ENCODE data around the gene UNCX. TPM values are rescaled to one million over a fixed set of nuclear protein-coding genes. Genes with fewer than 3 reads are reported as not detected.
A peak's percentile ranks its signal among the peaks of the same experiment; 100 is the strongest.

Gene UNCX
- total RNA-seq, 1 experiment from 2014 or later: not detected

DNA sequence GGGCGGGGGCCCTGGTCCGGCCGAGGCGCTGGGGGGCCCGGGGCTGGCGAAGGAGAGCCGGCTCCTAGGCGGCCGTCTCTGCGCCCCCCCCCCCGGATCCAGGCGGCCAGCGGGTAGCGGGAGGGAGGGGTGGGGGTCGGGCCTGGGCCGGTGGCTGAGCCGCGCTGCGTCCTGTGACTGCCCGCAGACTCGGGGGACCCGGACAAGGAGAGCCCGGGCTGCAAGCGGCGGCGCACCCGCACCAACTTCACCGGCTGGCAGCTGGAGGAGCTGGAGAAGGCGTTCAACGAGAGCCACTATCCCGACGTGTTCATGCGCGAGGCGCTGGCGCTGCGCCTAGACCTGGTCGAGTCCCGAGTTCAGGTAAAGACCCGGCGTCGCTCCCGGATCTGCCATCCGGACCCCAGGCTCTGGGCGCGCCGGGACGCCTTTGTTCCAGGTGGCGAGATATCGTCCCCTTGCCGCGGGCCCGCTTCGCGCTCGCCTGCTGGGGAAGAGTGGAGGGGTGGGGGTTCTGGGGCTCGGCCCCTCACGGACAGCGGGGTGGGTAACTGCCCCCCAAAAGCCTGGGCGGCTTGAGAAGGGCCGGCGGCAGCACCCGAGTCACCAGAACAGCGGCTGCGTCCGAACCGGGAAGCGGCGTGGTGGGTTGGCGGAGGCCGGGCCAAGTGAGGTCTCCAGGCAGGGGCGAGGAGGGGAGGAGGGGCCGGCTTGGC lies 819 bp downstream of the UNCX start:
- H3K4me3 ChIP-seq (ENCODE audit: insufficient read depth, low read depth, low read length): no peak overlapping the region; the same call in 1 of the 2 replicates
- H3K36me3 ChIP-seq (replicated peaks; ENCODE audit: control insufficient read depth, insufficient read depth, low read length): no peaks in the 10 kb centered on the region
- DNase-seq: peak; percentile 83
- H3K27me3 ChIP-seq (ENCODE audit: control insufficient read depth, insufficient read depth, low read length): peaks cover 90% of the 10 kb centered on the region

DNA sequence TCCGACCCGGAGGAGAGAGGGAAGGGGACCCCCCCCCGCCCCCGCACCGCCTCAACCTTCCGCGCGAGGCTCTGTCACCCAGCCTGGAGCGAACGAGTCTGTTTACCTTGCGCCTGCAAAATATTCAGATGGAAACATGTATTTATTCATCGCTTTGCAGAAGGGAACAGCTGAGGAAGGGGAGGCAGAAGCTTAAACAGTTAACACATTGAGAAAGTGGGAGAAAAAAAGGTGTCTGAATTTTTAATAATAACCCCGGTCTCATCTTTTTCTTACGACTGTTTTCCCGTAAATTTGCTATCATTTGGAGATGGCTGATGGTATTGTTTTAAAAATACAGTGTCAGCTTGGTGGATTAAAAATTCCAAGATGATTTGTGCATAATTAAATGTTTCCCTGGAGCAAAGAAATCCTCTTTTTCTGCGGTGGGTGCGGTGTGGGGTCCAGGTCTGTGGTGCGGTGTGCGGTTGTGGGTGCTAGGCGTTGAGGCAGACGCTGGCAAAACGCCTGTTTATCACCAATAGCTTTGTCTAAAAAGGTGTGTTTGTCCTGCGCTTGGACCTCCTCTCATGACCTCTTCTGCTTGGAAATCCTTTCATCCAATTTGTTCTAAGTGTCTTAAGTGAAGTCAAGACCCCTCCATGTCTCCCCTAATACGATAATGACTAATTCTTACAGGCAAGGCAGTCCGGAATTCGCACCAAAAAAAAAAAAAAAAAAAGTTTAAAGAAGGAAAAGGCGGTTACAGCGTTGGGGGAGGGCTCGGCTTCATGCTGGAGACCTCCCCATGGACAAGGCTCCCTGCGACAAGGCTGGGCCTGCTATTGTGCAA lies 1.6 kb downstream of the UNCX start:
- Histone ChIP-seq H3K27me3 (ENCODE audit: control insufficient read depth, insufficient read depth, low read length) (peaks cover 90% of the 10 kb centered on the region), H3K36me3 (replicated peaks; ENCODE audit: control insufficient read depth, insufficient read depth, low read length) (no peaks in the 10 kb centered on the region), H3K4me3 (ENCODE audit: insufficient read depth, low read depth, low read length) (no peak overlapping the region)
- DNase-seq: no peak

DNA sequence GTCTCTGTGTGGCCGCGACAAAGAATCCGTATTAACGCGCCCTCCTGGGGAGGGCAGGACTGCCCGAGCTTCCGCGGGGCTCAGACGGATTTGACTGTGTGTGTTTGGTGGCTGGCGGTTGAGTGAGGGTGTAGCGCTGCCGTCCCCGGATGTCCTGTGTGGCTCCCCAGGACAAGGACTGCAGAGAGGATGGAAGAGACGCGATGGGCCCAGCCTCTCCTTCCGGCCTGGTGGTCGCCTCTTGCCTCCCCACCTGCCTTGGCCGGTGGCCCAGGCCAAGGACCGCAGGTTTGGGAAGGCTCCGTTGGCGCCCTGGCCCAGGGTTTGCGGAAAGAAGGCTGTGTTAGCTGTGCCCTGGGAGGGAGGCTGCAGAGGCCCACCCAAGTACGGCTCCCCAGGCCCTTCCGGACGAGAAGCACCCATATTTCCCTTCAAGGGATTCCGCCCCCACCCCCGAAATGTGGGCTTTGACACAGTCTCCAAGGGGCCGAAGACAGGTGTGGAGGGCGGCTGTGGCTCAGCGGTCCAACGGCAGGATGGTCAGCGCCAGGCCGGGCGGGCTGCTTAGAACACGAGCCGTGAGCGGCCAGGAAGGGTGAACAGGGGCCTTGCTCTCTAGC lies 2.3 kb downstream of the UNCX start:
- Histone ChIP-seq H3K27me3 (ENCODE audit: control insufficient read depth, insufficient read depth, low read length) (peaks cover 94% of the 10 kb centered on the region), H3K36me3 (replicated peaks; ENCODE audit: control insufficient read depth, insufficient read depth, low read length) (no peaks in the 10 kb centered on the region), H3K4me3 (ENCODE audit: insufficient read depth, low read depth, low read length) (no peak overlapping the region)
- peak; percentile 86 for DNase-seq

DNA sequence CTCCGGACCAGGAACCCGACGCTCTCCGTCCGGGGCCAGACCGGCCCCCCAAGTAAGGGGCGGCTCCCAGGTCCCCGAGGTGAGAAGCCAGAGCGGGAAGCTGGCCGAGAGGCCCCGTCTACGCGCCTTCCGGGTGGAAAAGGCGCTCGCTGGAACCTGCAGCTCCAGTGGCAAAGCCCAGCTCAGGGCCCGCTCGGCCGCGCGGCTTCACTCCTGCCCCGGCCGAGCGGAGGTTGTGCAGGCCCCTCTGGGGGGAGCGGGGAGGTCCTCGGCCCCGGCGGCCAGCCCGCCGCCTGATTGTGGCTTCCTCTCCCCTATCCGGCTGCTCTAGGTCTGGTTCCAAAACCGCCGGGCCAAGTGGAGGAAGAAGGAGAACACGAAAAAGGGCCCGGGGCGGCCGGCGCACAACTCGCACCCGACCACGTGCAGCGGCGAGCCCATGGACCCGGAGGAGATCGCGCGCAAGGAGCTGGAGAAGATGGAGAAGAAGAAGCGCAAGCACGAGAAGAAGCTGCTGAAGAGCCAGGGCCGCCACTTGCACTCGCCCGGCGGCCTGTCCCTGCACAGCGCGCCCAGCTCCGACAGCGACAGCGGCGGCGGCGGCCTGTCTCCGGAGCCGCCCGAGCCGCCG lies 2.9 kb downstream of the UNCX start:
- Histone ChIP-seq H3K27me3 (ENCODE audit: control insufficient read depth, insufficient read depth, low read length) (peaks cover 96% of the 10 kb centered on the region), H3K36me3 (replicated peaks; ENCODE audit: control insufficient read depth, insufficient read depth, low read length) (no peaks in the 10 kb centered on the region), H3K4me3 (ENCODE audit: insufficient read depth, low read depth, low read length) (no peak overlapping the region)
- DNase-seq: peak; percentile 84

DNA sequence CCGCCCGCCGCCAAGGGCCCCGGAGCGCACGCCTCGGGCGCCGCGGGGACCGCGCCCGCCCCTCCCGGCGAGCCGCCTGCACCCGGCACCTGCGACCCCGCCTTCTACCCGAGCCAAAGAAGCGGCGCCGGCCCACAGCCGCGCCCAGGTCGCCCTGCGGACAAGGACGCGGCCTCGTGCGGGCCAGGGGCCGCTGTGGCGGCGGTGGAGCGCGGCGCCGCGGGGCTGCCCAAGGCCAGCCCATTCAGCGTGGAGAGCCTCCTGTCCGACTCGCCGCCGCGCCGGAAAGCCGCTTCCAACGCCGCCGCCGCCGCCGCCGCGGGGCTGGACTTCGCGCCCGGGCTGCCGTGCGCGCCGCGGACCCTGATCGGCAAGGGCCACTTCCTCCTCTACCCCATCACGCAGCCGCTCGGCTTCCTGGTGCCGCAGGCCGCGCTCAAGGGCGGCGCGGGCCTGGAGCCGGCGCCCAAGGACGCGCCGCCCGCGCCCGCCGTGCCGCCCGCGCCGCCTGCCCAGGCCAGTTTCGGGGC lies 3.5 kb downstream of the UNCX start:
- Histone ChIP-seq H3K4me3 (ENCODE audit: insufficient read depth, low read depth, low read length) (no peak overlapping the region), H3K36me3 (replicated peaks; ENCODE audit: control insufficient read depth, insufficient read depth, low read length) (no peaks in the 10 kb centered on the region), H3K27me3 (ENCODE audit: control insufficient read depth, insufficient read depth, low read length) (peaks cover 96% of the 10 kb centered on the region)
- peak; percentile 89 for DNase-seq

DNA sequence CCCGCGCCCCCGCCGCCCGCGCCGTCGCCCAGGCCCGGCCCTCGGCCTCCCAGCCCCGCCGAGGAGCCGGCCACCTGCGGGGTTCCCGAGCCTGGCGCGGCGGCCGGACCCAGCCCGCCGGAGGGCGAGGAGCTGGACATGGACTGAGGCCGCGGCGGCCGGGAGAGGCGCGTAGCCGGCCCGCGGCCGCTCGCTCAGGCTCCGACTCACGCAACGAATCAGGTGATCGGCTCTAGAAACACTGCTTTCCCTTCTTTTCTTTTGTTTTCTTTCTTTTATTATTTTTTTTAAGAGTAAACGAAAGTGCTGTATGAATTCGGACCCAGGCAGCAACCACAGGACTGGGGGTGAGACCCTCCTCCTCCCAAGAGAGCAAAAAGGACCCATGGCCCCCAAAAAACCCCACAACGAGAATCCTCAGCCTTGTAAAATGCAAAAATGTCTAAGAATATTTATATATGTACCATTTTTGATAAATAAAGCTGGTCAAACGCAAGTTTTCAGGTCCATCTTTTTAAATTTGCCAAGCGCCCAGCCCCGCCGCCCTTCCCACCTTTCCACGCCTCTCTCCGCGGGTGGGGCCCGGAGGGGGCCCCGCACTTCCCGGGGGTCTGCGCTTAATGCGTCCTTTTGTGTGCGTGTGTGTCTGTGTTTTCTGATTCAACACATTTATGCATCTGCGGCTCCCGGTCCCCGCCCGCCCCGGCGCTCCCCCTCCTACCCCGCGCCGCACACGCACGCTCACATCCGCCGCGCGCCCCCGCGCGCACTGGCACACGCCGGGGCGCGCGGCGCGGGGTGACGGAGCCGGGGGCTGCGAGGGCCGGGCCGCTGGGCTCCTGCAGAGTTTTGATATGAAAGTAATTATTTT lies 4.4 kb downstream of the UNCX start:
- Histone ChIP-seq H3K4me3 (ENCODE audit: insufficient read depth, low read depth, low read length) (no peak overlapping the region), H3K36me3 (replicated peaks; ENCODE audit: control insufficient read depth, insufficient read depth, low read length) (no peaks in the 10 kb centered on the region), H3K27me3 (ENCODE audit: control insufficient read depth, insufficient read depth, low read length) (peaks cover 96% of the 10 kb centered on the region)
- DNase-seq: peak; percentile 88

DNA sequence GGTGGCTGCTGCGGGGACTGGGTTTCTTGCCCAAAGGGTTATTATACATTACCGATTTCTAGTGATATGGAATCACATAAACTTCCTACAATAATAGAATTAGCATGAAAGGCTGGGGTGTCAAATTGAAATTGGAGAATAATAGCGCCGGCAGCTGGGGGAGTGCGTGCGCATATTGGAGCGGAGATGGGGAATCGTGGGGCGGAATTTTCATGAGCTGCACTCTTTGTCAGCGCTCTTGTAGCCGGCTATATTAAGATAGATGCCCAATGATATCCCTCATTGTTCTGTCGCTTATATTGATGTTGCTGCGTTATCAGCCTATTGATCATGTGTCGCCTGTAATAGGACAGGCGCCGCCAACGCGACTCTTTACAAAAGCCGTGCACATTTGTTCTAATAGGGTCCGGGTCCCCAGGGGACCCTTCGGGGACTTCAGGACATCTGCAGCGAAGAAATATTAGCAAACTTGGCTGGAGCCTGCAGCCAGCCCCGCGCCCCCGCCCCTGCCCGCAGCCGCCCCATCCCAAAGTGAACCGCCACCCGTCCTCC lies 5.1 kb downstream of the UNCX start:
- no peak for DNase-seq
- Histone ChIP-seq H3K36me3 (replicated peaks; ENCODE audit: control insufficient read depth, insufficient read depth, low read length) (no peaks in the 10 kb centered on the region), H3K4me3 (ENCODE audit: insufficient read depth, low read depth, low read length) (no peak overlapping the region), H3K27me3 (ENCODE audit: control insufficient read depth, insufficient read depth, low read length) (peaks cover 97% of the 10 kb centered on the region)

DNA sequence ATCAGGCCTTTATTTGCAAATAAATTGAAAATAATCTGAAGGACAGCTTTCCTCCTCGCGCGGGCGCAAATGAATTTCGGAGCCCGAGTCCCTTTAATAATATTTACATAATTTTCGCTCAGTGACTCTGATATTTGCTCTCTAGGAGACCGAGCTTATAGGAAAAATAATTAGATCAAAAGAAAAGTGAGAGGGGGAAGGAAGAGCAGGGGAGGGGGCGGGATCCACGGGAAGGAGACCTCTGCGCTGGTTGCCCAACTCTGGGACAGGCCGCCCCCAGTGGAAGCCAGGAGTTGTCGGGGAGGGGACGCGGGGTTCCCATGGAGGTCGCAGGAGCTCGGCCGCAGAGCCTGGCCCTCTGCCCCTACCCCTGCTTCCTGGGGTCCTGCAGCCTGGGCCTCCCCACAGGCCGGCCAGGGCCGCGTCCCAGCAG lies 5.8 kb downstream of the UNCX start:
- DNase-seq: peak; percentile 89
- Histone ChIP-seq H3K4me3 (ENCODE audit: insufficient read depth, low read depth, low read length) (no peak overlapping the region), H3K36me3 (replicated peaks; ENCODE audit: control insufficient read depth, insufficient read depth, low read length) (no peaks in the 10 kb centered on the region), H3K27me3 (ENCODE audit: control insufficient read depth, insufficient read depth, low read length) (peaks cover 99% of the 10 kb centered on the region)

DNA sequence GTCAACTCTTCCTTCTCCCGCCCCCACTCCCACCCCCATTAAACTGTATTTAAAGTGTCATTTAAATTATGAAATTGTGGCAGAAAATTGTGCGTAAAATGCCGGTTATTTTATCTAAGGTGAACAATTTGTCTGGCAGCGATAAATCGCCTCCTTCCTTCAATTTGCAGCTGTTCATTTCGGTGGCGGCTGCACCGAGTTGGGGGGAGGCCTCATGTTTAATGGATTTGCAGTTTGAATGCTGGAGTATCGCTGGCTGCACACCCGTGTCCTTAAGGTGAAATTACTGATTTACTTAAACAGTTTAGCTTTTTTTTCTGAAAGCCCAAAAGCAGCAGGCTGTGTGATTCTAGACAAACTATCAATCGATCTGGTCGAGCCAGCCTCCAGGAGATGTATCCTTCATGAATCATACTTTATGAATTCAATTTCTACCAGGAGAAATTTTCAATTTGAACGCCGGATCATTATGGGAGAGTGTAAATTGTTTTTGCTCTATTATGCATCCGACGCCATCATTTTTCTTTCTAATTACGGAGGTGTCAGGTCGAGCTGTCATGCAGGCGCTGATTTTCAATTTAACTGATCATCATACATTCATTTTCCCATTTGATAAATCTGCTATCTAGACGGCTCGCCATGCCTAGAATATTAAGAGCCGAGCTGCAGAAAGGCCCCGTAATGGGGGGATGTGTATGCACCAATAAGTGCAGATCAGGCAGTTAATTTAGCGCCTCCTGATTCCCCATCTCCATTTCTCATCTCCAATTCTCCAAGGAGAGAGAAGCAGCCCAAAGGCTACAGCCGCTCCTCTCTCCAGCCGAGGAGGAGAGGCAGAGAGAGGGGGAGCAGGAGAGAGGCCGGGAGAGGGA lies 6.5 kb downstream of the UNCX start:
- Histone ChIP-seq H3K36me3 (replicated peaks; ENCODE audit: control insufficient read depth, insufficient read depth, low read length) (no peaks in the 10 kb centered on the region), H3K4me3 (ENCODE audit: insufficient read depth, low read depth, low read length) (no peak overlapping the region), H3K27me3 (ENCODE audit: control insufficient read depth, insufficient read depth, low read length) (peaks cover 99% of the 10 kb centered on the region)
- DNase-seq: no peak

DNA sequence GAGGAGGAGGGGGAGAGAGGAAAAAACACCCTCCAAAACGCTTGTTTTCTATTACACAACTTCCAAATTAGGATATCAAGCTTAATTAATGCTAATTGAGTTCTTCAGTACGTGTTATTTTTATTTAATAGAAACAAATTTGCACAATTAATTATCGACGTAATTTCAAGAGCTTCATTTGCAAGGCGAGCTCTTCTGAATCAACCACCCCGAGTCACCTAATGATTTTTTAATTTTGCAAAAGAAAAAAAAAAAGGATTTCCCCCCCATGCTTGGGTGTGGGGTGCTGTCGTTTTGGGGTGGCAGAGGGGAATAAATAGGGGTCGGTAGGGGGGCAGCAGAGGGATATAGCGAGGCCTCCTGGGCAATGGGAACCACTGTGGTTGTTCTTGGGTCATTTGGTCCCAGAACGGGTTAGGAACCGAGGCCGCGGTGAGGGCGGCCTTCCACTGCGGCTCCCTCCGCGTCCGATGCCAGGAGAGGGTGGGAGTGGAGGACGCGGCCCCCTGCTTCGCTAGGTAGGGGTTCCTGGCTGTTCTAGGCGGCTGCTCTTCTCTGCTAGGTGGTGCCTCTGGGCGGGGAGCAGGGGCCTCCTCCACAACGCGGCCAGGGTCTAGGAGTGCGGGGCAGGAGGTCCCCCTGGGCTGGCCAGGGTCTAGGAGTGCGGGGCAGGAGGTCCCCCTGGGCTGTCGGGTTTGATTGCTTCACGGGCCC lies 7.3 kb downstream of the UNCX start:
- Histone ChIP-seq H3K36me3 (replicated peaks; ENCODE audit: control insufficient read depth, insufficient read depth, low read length) (no peaks in the 10 kb centered on the region), H3K4me3 (ENCODE audit: insufficient read depth, low read depth, low read length) (no peak overlapping the region; the same call in 1 of the 2 replicates), H3K27me3 (ENCODE audit: control insufficient read depth, insufficient read depth, low read length) (peaks cover 99% of the 10 kb centered on the region)
- no peak for DNase-seq

DNA sequence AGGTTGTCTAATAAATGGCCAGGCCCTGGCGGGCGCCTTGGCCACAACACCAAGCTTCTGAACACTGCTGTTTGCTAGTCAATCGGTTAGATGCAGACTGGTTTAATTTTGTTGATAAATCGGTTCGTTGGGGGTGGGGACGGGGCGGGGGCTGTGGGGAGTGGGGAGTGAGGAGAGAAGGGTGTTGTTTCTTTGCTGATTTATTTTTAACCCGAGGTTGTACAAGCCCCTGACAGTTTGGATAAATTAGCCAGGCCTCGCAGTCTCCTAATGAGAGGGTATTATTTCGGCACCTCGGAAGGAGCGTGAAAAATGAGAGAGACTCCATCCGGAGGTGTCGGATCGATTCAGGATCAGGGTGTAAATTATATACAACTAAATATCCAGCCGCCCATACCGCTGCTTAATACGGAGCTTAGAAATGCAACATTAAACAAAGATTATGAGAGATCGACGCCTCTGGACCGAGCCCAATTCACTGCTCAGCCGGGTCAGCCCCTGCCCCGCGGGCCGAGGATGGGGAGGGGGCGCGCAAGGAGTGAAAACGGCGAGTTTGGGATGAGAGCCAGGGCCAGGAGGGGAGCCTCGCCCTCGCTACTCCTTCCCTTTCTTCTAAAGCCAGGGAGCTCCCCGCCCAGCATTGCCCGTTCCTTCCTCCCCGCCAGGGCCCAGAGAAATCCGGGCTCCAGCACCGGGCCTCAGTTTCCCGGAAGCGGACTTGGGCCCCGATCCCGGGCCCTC lies 8.0 kb downstream of the UNCX start:
- Histone ChIP-seq H3K27me3 (ENCODE audit: control insufficient read depth, insufficient read depth, low read length) (peaks cover 99% of the 10 kb centered on the region), H3K4me3 (ENCODE audit: insufficient read depth, low read depth, low read length) (peak overlapping the region; percentile 12; the same call in 1 of the 2 replicates), H3K36me3 (replicated peaks; ENCODE audit: control insufficient read depth, insufficient read depth, low read length) (no peaks in the 10 kb centered on the region)
- DNase-seq: peak; percentile 93

DNA sequence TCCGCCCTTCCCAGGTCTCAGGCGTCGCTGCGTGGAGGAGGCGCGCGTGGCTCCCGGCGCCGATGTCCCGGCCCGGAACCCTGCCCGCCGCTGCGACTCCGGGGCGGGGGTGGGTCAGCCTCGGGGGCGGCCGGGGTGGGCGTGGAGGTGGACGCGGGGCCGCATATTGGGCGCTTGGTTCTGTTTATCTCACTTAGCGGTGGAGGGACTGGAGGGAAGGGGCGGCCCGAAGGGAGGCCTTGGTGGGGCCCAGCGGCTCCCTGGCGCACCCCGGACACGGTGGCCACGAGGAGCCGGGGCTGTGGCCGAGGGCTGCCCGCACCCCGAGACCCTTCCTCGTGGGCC lies 8.6 kb downstream of the UNCX start:
- peak; percentile 84 for DNase-seq
- Histone ChIP-seq H3K27me3 (ENCODE audit: control insufficient read depth, insufficient read depth, low read length) (peaks cover 99% of the 10 kb centered on the region), H3K4me3 (ENCODE audit: insufficient read depth, low read depth, low read length) (peak overlapping the region; percentile 12; the same call in 1 of the 2 replicates), H3K36me3 (replicated peaks; ENCODE audit: control insufficient read depth, insufficient read depth, low read length) (no peaks in the 10 kb centered on the region)

Measured in H7 (cell line).